Transverse colon (tissue), 4 donors: ENCODE results near the gene LEF1. TPM values are rescaled to one million over a fixed set of nuclear protein-coding genes. Genes with fewer than 3 reads are reported as not detected.

Experiments used
- DNase-seq: peaks from one replicate; pipeline ENCODE4 v3.0.0-alpha.2; 2019
- H3K27ac ChIP-seq, 4 donors: fragments of 200-600 bp; sonication (generic); 2 replicates each; pipeline ENCODE4 v1.5.1; 2016 to 2018; ENCODE audit warnings: inconsistent platforms in 4 of 4
- H3K27me3 ChIP-seq: fragments of 200-600 bp; sonication (generic); 2 replicates; pipeline ENCODE4 v1.5.1; 2017; ENCODE audit warnings: inconsistent platforms
- H3K36me3 ChIP-seq, 4 donors: fragments of 200-600 bp; sonication (generic); 2 replicates each; pipeline ENCODE4 v1.5.1; 2017 to 2019; ENCODE audit warnings: inconsistent platforms in 4 of 4
- H3K4me1 ChIP-seq, 4 donors: fragments of 200-600 bp; sonication (generic); 2 replicates each; pipeline ENCODE4 v1.5.1; 2017 to 2020; ENCODE audit warnings: inconsistent platforms in 4 of 4
- H3K4me3 ChIP-seq, 4 donors: fragments of 200-600 bp; sonication (generic); 1 replicate in 1 of 4; 2 replicates in 3 of 4; pipeline versions ENCODE4 v1.5.1 to v1.6.1; 2017 to 2019; ENCODE audit warnings: inconsistent platforms in 4 of 4
- H3K9me3 ChIP-seq, 2 donors: fragments of 200-600 bp; sonication (generic); 2 replicates each; pipeline ENCODE4 v1.5.1; 2017 to 2019; ENCODE audit warnings: inconsistent platforms in 2 of 2
- CTCF ChIP-seq, 5 experiments: fragments of 200-600 bp in 3 of 5; fragments of 450-650 bp in 2 of 5; sonication (generic) in 3 of 5; IDR thresholded peaks; 1 replicate in 2 of 5; 2 replicates in 3 of 5; pipeline ENCODE4 v1.5.1; 2016 to 2017; ENCODE audit warnings: antibody characterized with exemption in 5 of 5, inconsistent platforms in 3 of 5, mild to moderate bottlenecking in 2 of 5, moderate library complexity in 1 of 5
- EP300 ChIP-seq: sonication (generic); formaldehyde crosslinking; IDR thresholded peaks from one replicate; pipeline ENCODE4 v1.6.1; 2017; ENCODE audit warnings: antibody characterized with exemption, low read depth
- POLR2A ChIP-seq: fragments of 450-650 bp; IDR thresholded peaks from one replicate; pipeline ENCODE4 v1.6.1; 2016; ENCODE audit warnings: antibody characterized with exemption, mild to moderate bottlenecking, moderate library complexity
- POLR2AphosphoS5 ChIP-seq, 3 donors: sonication (generic); formaldehyde crosslinking; IDR thresholded peaks; one replicate each; pipeline ENCODE4 v1.6.1; 2016; ENCODE audit warnings: antibody characterized with exemption in 3 of 3
- WGBS, 2 donors: methylation state at CpG; one replicate each; pipeline ENCODE4 v1.1.5; 2018; ENCODE audit warnings: low coverage in 1 of 2; 5-methylcytosine and 5-hydroxymethylcytosine counted together
- in situ Hi-C, 4 donors: fragments of 200-750 bp; cut with MboI; loops; one replicate each; pipeline versions ENCODE4 v1.15.0 to v1.15.1; 2017; ENCODE audit warnings: low sequenced_read_pairs in 3 of 4, low pct_ligation_motif_present in 1 of 4, low pct_unique_long_range_greater_than_20kb in 1 of 4
- intact Hi-C: fragments of 100-400 bp; cut with DNase I; formaldehyde crosslinking; loops from one replicate; pipeline ENCODE4 v1.15.1; 2023; ENCODE audit warnings: low total_unique reads
- total RNA-seq, 4 donors: library from RNA; depleted of rRNA; stranded (reverse); fragments of >200 nt; gene quantifications; one replicate each; pipeline ENCODE4 v1.1.0, GENCODE V29; 2016

Gene LEF1
- total RNA-seq, 4 donors from 2014 or later: 1.4 to 29.2 (median 8.7) TPM

GRCh38 chr4:108072300-108072699 lies 96.4 kb downstream of the LEF1 start:
- 17 to 23% methylated on average over 4 of the region's 4 CpGs for WGBS, 2 donors
- peaks cover 0 to 6% (median 0%) of the 10 kb centered on the region in 4 donors for H3K4me1 ChIP-seq
- in situ Hi-C loops (no loop called here), intact Hi-C loops (no loop called here)
- TF ChIP-seq POLR2AphosphoS5 (IDR thresholded peaks at IDR 0.05) (no peak), EP300 (no peak), POLR2A (no peak), CTCF (IDR thresholded peaks at IDR 0.05) (no peak)
- peak overlapping the region in 1 of 4 donors; percentile 7 for H3K27ac ChIP-seq
- no peaks in the 10 kb centered on the region for H3K9me3 ChIP-seq
- no peaks in the 10 kb centered on the region for H3K27me3 ChIP-seq
- H3K4me3 ChIP-seq: no peak overlapping the region
- H3K36me3 ChIP-seq: no peaks in the 10 kb centered on the region
- DNase-seq: peak; percentile 46

- in situ Hi-C loops (no loop called here), intact Hi-C loops (no loop called here)
- 69% methylated on average over 1 of the region's 1 CpG for WGBS, 2 donors
- Histone ChIP-seq H3K36me3 (no peaks in the 10 kb centered on the region), H3K9me3 (no peaks in the 10 kb centered on the region), H3K4me1 (peaks cover 0 to 6% (median 0%) of the 10 kb centered on the region in 4 donors), H3K4me3 (no peak overlapping the region), H3K27ac (no peak overlapping the region), H3K27me3 (no peaks in the 10 kb centered on the region)
- no peak for DNase-seq
- TF ChIP-seq CTCF (IDR thresholded peaks at IDR 0.05): no peak
- no peak for TF ChIP-seq POLR2AphosphoS5 (IDR thresholded peaks at IDR 0.05)
- no peak for TF ChIP-seq POLR2A
- no peak for TF ChIP-seq EP300
These were observed 98.0 kb downstream of the LEF1 start for GRCh38 chr4:108070775-108071174.

- Histone ChIP-seq H3K9me3 (no peaks in the 10 kb centered on the region), H3K4me1 (peaks cover 0 to 6% (median 0%) of the 10 kb centered on the region in 4 donors), H3K4me3 (no peak overlapping the region), H3K27ac (no peak overlapping the region), H3K27me3 (no peaks in the 10 kb centered on the region), H3K36me3 (no peaks in the 10 kb centered on the region)
- in situ Hi-C loops: no loop called here
- DNase-seq: no peak
- intact Hi-C loops: no loop called here
- TF ChIP-seq POLR2A (no peak), CTCF (IDR thresholded peaks at IDR 0.05) (no peak), EP300 (no peak)
These were observed 100.3 kb downstream of the LEF1 start for GRCh38 chr4:108068442-108068841.

- in situ Hi-C loops: no loop called here
- intact Hi-C loops: no loop called here
- Histone ChIP-seq H3K4me1 (no peaks in the 10 kb centered on the region), H3K9me3 (no peaks in the 10 kb centered on the region), H3K27ac (no peak overlapping the region), H3K36me3 (no peaks in the 10 kb centered on the region), H3K4me3 (no peak overlapping the region), H3K27me3 (no peaks in the 10 kb centered on the region)
- TF ChIP-seq EP300 (no peak), POLR2A (no peak), CTCF (IDR thresholded peaks at IDR 0.05) (no peak), POLR2AphosphoS5 (IDR thresholded peaks at IDR 0.05) (no peak)
- no peak for DNase-seq
- WGBS, 2 donors: 78 to 88% methylated on average over 5 of the region's 5 CpGs
These were observed 107.9 kb downstream of the LEF1 start for GRCh38 chr4:108060686-108061321.
